Vagina (tissue), 2 donors: ENCODE results near the gene ISCU. TPM values are rescaled to one million over a fixed set of nuclear protein-coding genes. Genes with fewer than 3 reads are reported as not detected.

ENCODE experiments used
- DNase-seq, 2 donors: peaks; one replicate each; pipeline ENCODE4 v3.0.0-alpha.2; 2017; ENCODE audit errors: extremely low spot score in 2 of 2
- H3K27ac ChIP-seq: fragments of 200-600 bp; sonication (generic); one replicate; pipeline ENCODE4 v1.5.1; 2019
- H3K27me3 ChIP-seq: fragments of 200-600 bp; sonication (generic); one replicate; pipeline ENCODE4 v1.5.1; 2019
- H3K36me3 ChIP-seq, 2 donors: fragments of 200-600 bp; sonication (generic); one replicate each; pipeline ENCODE4 v1.5.1; 2017 to 2019
- H3K4me1 ChIP-seq: fragments of 200-600 bp; sonication (generic); one replicate; pipeline ENCODE4 v1.5.1; 2019
- H3K4me3 ChIP-seq, 2 donors: fragments of 200-600 bp; sonication (generic); 1 replicate in 1 of 2; 2 replicates in 1 of 2; pipeline ENCODE4 v1.5.1; 2016 to 2019
- H3K9me3 ChIP-seq: fragments of 200-600 bp; sonication (generic); one replicate; pipeline ENCODE4 v1.5.1; 2019
- CTCF ChIP-seq, 3 experiments: fragments of 450-650 bp in 2 of 3; fragments of 200-600 bp in 1 of 3; sonication (generic) in 1 of 3; IDR thresholded peaks; one replicate each; pipeline ENCODE4 v1.5.1; 2017 to 2019; ENCODE audit warnings: antibody characterized with exemption in 3 of 3, mild to moderate bottlenecking in 2 of 3, moderate library complexity in 2 of 3
- POLR2A ChIP-seq, 2 donors: fragments of 450-650 bp; IDR thresholded peaks; one replicate each; pipeline ENCODE4 v1.6.1; 2017; ENCODE audit warnings: antibody characterized with exemption in 2 of 2, mild to moderate bottlenecking in 2 of 2, moderate library complexity in 2 of 2
- POLR2AphosphoS5 ChIP-seq, 2 donors: sonication (generic); formaldehyde crosslinking; IDR thresholded peaks; one replicate each; pipeline ENCODE4 v1.9.0; 2017; ENCODE audit warnings: antibody characterized with exemption in 2 of 2, mild to moderate bottlenecking in 2 of 2, low read depth in 1 of 2; ENCODE audit not compliant: insufficient read depth in 1 of 2
- intact Hi-C: fragments of 100-400 bp; cut with DNase I; formaldehyde crosslinking; loops from one replicate; pipeline ENCODE4 v1.15.1; 2023
- total RNA-seq: library from RNA; depleted of rRNA; stranded (reverse); fragments of >200 nt; gene quantifications from one replicate; pipeline ENCODE4 v1.2.3, GENCODE V29; 2016

The ISCU gene
- total RNA-seq, 1 donor from 2014 or later, result 167 TPM

GRCh38 chr12:108604208-108604941 is 42.0 kb downstream of the ISCU start:
- Histone ChIP-seq H3K27ac (no peak overlapping the region), H3K4me3 (no peak overlapping the region), H3K4me1 (no peaks in the 10 kb centered on the region), H3K9me3 (no peaks in the 10 kb centered on the region), H3K36me3 (no peaks in the 10 kb centered on the region), H3K27me3 (no peaks in the 10 kb centered on the region)
- TF ChIP-seq POLR2A (IDR thresholded peaks at IDR 0.05) (no peak), CTCF (IDR thresholded peaks at IDR 0.05) (no peak), POLR2AphosphoS5 (IDR thresholded peaks at IDR 0.05; ENCODE audit: insufficient read depth in 1 of 2, low read depth in 1 of 2) (no peak)
- DNase-seq, result no peak
- intact Hi-C loops, result no loop called here

- intact Hi-C loops, result no loop called here
- no peaks in the 10 kb centered on the region for H3K9me3 ChIP-seq
- no peaks in the 10 kb centered on the region for H3K27me3 ChIP-seq
- no peak overlapping the region for H3K4me3 ChIP-seq
- no peaks in the 10 kb centered on the region for H3K4me1 ChIP-seq
- DNase-seq, result no peak
- TF ChIP-seq CTCF (IDR thresholded peaks at IDR 0.05) (no peak), POLR2AphosphoS5 (IDR thresholded peaks at IDR 0.05; ENCODE audit: insufficient read depth in 1 of 2, low read depth in 1 of 2) (no peak), POLR2A (IDR thresholded peaks at IDR 0.05) (no peak)
- H3K27ac ChIP-seq, result no peak overlapping the region
- no peaks in the 10 kb centered on the region for H3K36me3 ChIP-seq
These were observed 42.7 kb downstream of the ISCU start for GRCh38 chr12:108605000-108605689.

GRCh38 chr12:108605690-108606406 is 43.5 kb downstream of the ISCU start:
- Histone ChIP-seq H3K27ac (no peak overlapping the region), H3K4me1 (no peaks in the 10 kb centered on the region), H3K36me3 (no peaks in the 10 kb centered on the region), H3K9me3 (no peaks in the 10 kb centered on the region), H3K4me3 (no peak overlapping the region), H3K27me3 (no peaks in the 10 kb centered on the region)
- intact Hi-C loops, result no loop called here
- no peak for TF ChIP-seq POLR2A (IDR thresholded peaks at IDR 0.05)
- no peak for TF ChIP-seq POLR2AphosphoS5 (IDR thresholded peaks at IDR 0.05; ENCODE audit: insufficient read depth in 1 of 2, low read depth in 1 of 2)
- no peak for TF ChIP-seq CTCF (IDR thresholded peaks at IDR 0.05)
- DNase-seq, result no peak

GRCh38 chr12:108606492-108606891 is 44.1 kb downstream of the ISCU start:
- intact Hi-C loops, result no loop called here
- Histone ChIP-seq H3K4me3 (no peak overlapping the region), H3K27ac (no peak overlapping the region), H3K27me3 (no peaks in the 10 kb centered on the region), H3K36me3 (no peaks in the 10 kb centered on the region), H3K9me3 (no peaks in the 10 kb centered on the region), H3K4me1 (no peaks in the 10 kb centered on the region)
- TF ChIP-seq POLR2AphosphoS5 (IDR thresholded peaks at IDR 0.05; ENCODE audit: insufficient read depth in 1 of 2, low read depth in 1 of 2), result no peak
- no peak for TF ChIP-seq POLR2A (IDR thresholded peaks at IDR 0.05)
- TF ChIP-seq CTCF (IDR thresholded peaks at IDR 0.05), result no peak
- DNase-seq, result no peak
